Colonic mucosa (tissue), 4 donors: ENCODE data around the gene SLCO4A1. TPM values are rescaled to one million over a fixed set of nuclear protein-coding genes. Genes with fewer than 3 reads are reported as not detected.

ENCODE experiments used
- DNase-seq: peaks from one replicate; pipeline ENCODE4 v3.0.0-alpha.2; 2020
- H3K27ac ChIP-seq: fragments of 200-600 bp; one replicate; pipeline ENCODE4 v1.8.0; 2021
- H3K27me3 ChIP-seq: fragments of 200-600 bp; one replicate; pipeline ENCODE4 v1.8.0; 2021
- H3K36me3 ChIP-seq: fragments of 200-600 bp; one replicate; pipeline ENCODE4 v1.8.0; 2021
- H3K4me1 ChIP-seq: fragments of 200-600 bp; one replicate; pipeline ENCODE4 v1.8.0; 2021; ENCODE audit warnings: mild to moderate bottlenecking
- H3K4me3 ChIP-seq: fragments of 200-600 bp; one replicate; pipeline ENCODE4 v1.8.0; 2021
- H3K9ac ChIP-seq, 2 donors: one replicate each; pipeline ENCODE4 v1.7.0; 2013; ENCODE audit warnings: control low read depth in 2 of 2, low read depth in 2 of 2, low read length in 2 of 2
- H3K9me3 ChIP-seq: fragments of 200-600 bp; one replicate; pipeline ENCODE4 v1.8.0; 2021
- CTCF ChIP-seq: fragments of 200-600 bp; IDR thresholded peaks from one replicate; pipeline ENCODE4 v1.8.0; 2022; ENCODE audit warnings: antibody characterized with exemption, mild to moderate bottlenecking
- intact Hi-C: fragments of 100-400 bp; cut with DNase I; formaldehyde crosslinking; loops from one replicate; pipeline ENCODE4 v1.14.1; 2022
- total RNA-seq, 2 donors: library from RNA; stranded (reverse); fragmentation: NEBNext Ultra II Directional in 1 of 2; extraction: Animal tissue kit (Norgen Biotek cat#: 25700) in 1 of 2; gene quantifications; one replicate each; pipeline ENCODE4 v1.2.1, GENCODE V29; 2021
- donor health status: healthy.
- donor health status: DM: no; HTN: no; CAD: no.
- donor health status: DM: no; HTN: no; CAD: no.

SLCO4A1 gene
- total RNA-seq, 2 donors from 2014 or later, result 39.7 to 42.9 TPM

- Histone ChIP-seq H3K9me3 (no peaks in the 10 kb centered on the region), H3K4me1 (peaks cover 13% of the 10 kb centered on the region), H3K27ac (peak overlapping the region; percentile 98), H3K27me3 (no peaks in the 10 kb centered on the region), H3K4me3 (peak overlapping the region; percentile 25), H3K36me3 (no peaks in the 10 kb centered on the region), H3K9ac (peak overlapping the region; percentile 67 to 94)
- TF ChIP-seq CTCF, result no peak
- intact Hi-C loops, result no loop called here
- peak; percentile 43 for DNase-seq
Observed at GRCh38 chr20:62652894-62653305, 10.6 kb downstream of the SLCO4A1 start.

- no peak for TF ChIP-seq CTCF
- intact Hi-C loops, result no loop called here
- H3K4me1 ChIP-seq, result peaks cover 12% of the 10 kb centered on the region
- DNase-seq, result no peak
- H3K9ac ChIP-seq, result peak overlapping the region; percentile 67 to 94
- H3K4me3 ChIP-seq, result no peak overlapping the region
- no peaks in the 10 kb centered on the region for H3K36me3 ChIP-seq
- H3K27ac ChIP-seq, result peak overlapping the region; percentile 98
- H3K27me3 ChIP-seq, result no peaks in the 10 kb centered on the region
- H3K9me3 ChIP-seq, result no peaks in the 10 kb centered on the region
Observed at GRCh38 chr20:62653373-62653772, 11.1 kb downstream of the SLCO4A1 start.

GRCh38 chr20:62653951-62654685 is 11.8 kb downstream of the SLCO4A1 start:
- Histone ChIP-seq H3K27ac (no peak overlapping the region), H3K4me3 (no peak overlapping the region), H3K9me3 (no peaks in the 10 kb centered on the region), H3K36me3 (no peaks in the 10 kb centered on the region), H3K4me1 (peaks cover 12% of the 10 kb centered on the region), H3K9ac (no peak overlapping the region), H3K27me3 (no peaks in the 10 kb centered on the region)
- TF ChIP-seq CTCF, result no peak
- intact Hi-C loops, result no loop called here
- no peak for DNase-seq

- no peak overlapping the region for H3K4me3 ChIP-seq
- intact Hi-C loops, result no loop called here
- no peak overlapping the region for H3K27ac ChIP-seq
- no peaks in the 10 kb centered on the region for H3K27me3 ChIP-seq
- H3K9ac ChIP-seq, result no peak overlapping the region
- H3K4me1 ChIP-seq, result peaks cover 12% of the 10 kb centered on the region
- H3K9me3 ChIP-seq, result no peaks in the 10 kb centered on the region
- no peak for DNase-seq
- no peak for TF ChIP-seq CTCF
- H3K36me3 ChIP-seq, result no peaks in the 10 kb centered on the region
Observed at GRCh38 chr20:62655282-62656196, 13.2 kb downstream of the SLCO4A1 start.

- intact Hi-C loops, result no loop called here
- H3K27ac ChIP-seq, result no peak overlapping the region
- TF ChIP-seq CTCF, result no peak
- no peak overlapping the region for H3K9ac ChIP-seq
- H3K27me3 ChIP-seq, result no peaks in the 10 kb centered on the region
- H3K36me3 ChIP-seq, result no peaks in the 10 kb centered on the region
- peaks cover 12% of the 10 kb centered on the region for H3K4me1 ChIP-seq
- no peak overlapping the region for H3K4me3 ChIP-seq
- no peaks in the 10 kb centered on the region for H3K9me3 ChIP-seq
- DNase-seq, result no peak
Observed at GRCh38 chr20:62656197-62656918, 14.1 kb downstream of the SLCO4A1 start.
